GM13976 (cell line): ENCODE data around the gene PTCH1.

ENCODE experiments used
- DNase-seq: peaks from one replicate; pipeline ENCODE4 v3.0.0; 2012; ENCODE audit warnings: low spot score
- CTCF ChIP-seq: IDR thresholded peaks from 2 replicates; pipeline ENCODE4 v1.5.1; 2012; ENCODE audit warnings: borderline replicate concordance, mild to moderate bottlenecking; ENCODE audit not compliant: insufficient read depth; ENCODE audit errors: extremely low read depth, missing control alignments, control extremely low read depth
- in situ Hi-C: fragments of 300-500 bp; cut with MboI; formaldehyde crosslinking; loops from one replicate; pipeline ENCODE4 v1.12.0; 2022; ENCODE audit warnings: low sequenced_read_pairs, mixed read lengths, inconsistent platforms; ENCODE audit not compliant: unreplicated experiment

Gene PTCH1

GRCh38 chr9:95499046-95499676 lies 17.6 kb downstream of the PTCH1 start:
- in situ Hi-C loops, result no loop called here
- no peak for TF ChIP-seq CTCF
- no peak for DNase-seq

GRCh38 chr9:95498641-95499040 lies 18.1 kb downstream of the PTCH1 start:
- in situ Hi-C loops, result no loop called here
- no peak for TF ChIP-seq CTCF
- no peak for DNase-seq

- no peak for DNase-seq
- in situ Hi-C loops, result no loop called here
- no peak for TF ChIP-seq CTCF
These were observed 19.0 kb downstream of the PTCH1 start for GRCh38 chr9:95497772-95498171.

DNA sequence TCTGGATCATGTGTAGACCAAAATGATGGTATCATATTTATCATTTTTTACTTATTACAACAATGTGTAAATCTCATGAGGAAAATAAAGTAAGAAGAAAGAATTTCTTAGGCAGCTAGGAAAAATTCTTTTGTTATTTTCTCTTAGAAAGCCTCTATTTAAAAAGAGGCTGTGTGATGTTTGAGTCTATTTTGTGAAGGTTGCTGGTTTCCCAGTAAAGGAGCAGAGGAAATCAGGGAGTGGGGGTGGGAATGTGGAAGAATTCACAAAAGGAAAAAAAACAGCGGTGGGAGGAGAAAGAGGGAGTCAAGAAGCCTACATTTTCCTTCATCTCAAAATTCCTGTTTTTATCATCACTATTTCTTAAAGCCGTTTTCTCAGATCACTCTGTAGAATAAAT lies 20.1 kb downstream of the PTCH1 start:
- TF ChIP-seq CTCF, result no peak
- no peak for DNase-seq
- in situ Hi-C loops, result no loop called here

DNA sequence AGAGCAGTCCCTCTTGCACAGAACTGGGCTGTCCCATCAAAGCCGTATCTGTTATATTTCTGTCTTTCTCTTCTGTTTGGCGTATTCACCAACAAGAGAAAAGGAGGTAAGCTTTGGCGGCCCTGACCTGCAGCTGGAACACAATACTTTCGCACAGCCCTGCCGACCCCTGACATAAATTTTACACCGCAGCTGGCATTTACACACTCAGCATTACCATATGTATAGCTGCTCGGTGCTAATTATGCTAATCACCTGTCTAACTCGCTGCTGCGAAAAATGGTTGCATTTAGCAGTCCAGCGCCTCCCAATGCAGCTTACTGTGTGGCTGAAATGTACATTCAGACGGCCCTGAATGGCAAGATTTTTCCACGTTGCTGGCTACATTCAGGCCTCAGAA lies 20.8 kb downstream of the PTCH1 start:
- DNase-seq, result no peak
- no peak for TF ChIP-seq CTCF
- in situ Hi-C loops, result no loop called here

- in situ Hi-C loops, result no loop called here
- no peak for TF ChIP-seq CTCF
These were observed 21.2 kb downstream of the PTCH1 start for GRCh38 chr9:95495529-95495928.

More at GRCh38 chr9:95495529-95495928, 21.2 kb downstream of the PTCH1 start:
- no peak for DNase-seq
